Liver (tissue), 3 donors: ENCODE measurements around the gene PTP4A2.
A peak's percentile ranks its signal among the peaks of the same experiment; 100 is the strongest.

ENCODE experiments used
- ATF3 ChIP-seq: IDR thresholded peaks from 2 replicates; pipeline ENCODE4 v1.6.1; 2016; ENCODE audit warnings: antibody characterized with exemption
- CTCF ChIP-seq: fragments of 150-350 bp; IDR thresholded peaks from 2 replicates; pipeline ENCODE4 v1.5.1; 2017; ENCODE audit warnings: improper control_type of control experiment, low read depth, low read length; ENCODE audit not compliant: missing input control
- EGR1 ChIP-seq, 2 donors: IDR thresholded peaks; 2 replicates each; pipeline ENCODE4 v1.6.1; 2016 to 2018; ENCODE audit warnings: antibody characterized with exemption in 2 of 2, low read depth in 2 of 2
- HNF4A ChIP-seq, 2 donors: conservative IDR thresholded peaks; 2 replicates each; pipeline ENCODE4 v1.6.1; 2016; ENCODE audit warnings: antibody characterized with exemption in 2 of 2, mild to moderate bottlenecking in 2 of 2
- JUND ChIP-seq, 2 donors: IDR thresholded peaks; 2 replicates each; pipeline ENCODE4 v1.6.1; 2016; ENCODE audit warnings: antibody characterized with exemption in 2 of 2
- MAX ChIP-seq: IDR thresholded peaks from 2 replicates; pipeline ENCODE4 v1.6.1; 2016; ENCODE audit warnings: antibody characterized with exemption
- RAD21 ChIP-seq, 2 donors: IDR thresholded peaks; 2 replicates each; pipeline ENCODE4 v1.6.1; 2016; ENCODE audit warnings: antibody characterized with exemption in 2 of 2, mild to moderate bottlenecking in 2 of 2
- REST ChIP-seq: IDR thresholded peaks from 2 replicates; pipeline ENCODE4 v1.6.1; 2016; ENCODE audit warnings: antibody characterized with exemption, mild to moderate bottlenecking
- SP1 ChIP-seq: IDR thresholded peaks from 2 replicates; pipeline ENCODE4 v1.6.1; 2018; ENCODE audit warnings: antibody characterized with exemption, mild to moderate bottlenecking
- TAF1 ChIP-seq: conservative IDR thresholded peaks from 2 replicates; pipeline ENCODE4 v1.6.1; 2016; ENCODE audit warnings: antibody characterized with exemption, mild to moderate bottlenecking
- YY1 ChIP-seq: IDR thresholded peaks from 2 replicates; pipeline ENCODE4 v1.6.1; 2016; ENCODE audit warnings: antibody characterized with exemption, mild to moderate bottlenecking
- donor health status: healthy.
- donor health status: healthy.

GRCh38 chr1:31875636-31876236, 62.4 kb downstream of the PTP4A2 start:
- TF ChIP-seq CTCF (no peak), RAD21 (IDR thresholded peaks at IDR 0.05) (no peak), ATF3 (no peak), REST (no peak), SP1 (peak; percentile 62), TAF1 (no peak), MAX (no peak), JUND (IDR thresholded peaks at IDR 0.05) (no peak), EGR1 (IDR thresholded peaks at IDR 0.05; ENCODE audit: low read depth in 2 of 2) (no peak), HNF4A (conservative IDR thresholded peaks at IDR 0.05) (no peak), YY1 (peak; percentile 54)
